Esophagus muscularis mucosa (tissue), 4 donors: ENCODE data around the gene MADD.

Experiments used
- EP300 ChIP-seq: sonication (generic); formaldehyde crosslinking; IDR thresholded peaks from one replicate; pipeline ENCODE4 v1.6.1; 2017; ENCODE audit warnings: antibody characterized with exemption
- POLR2A ChIP-seq: fragments of 450-650 bp; IDR thresholded peaks from one replicate; pipeline ENCODE4 v1.6.1; 2017; ENCODE audit warnings: antibody characterized with exemption, moderate library complexity, mild to moderate bottlenecking, low read depth
- TF ChIP-seq, protein P1 (sequence below), 3 experiments: fragments of 200-600 bp in 2 of 3; fragments of 450-650 bp in 1 of 3; sonication (generic) in 2 of 3; IDR thresholded peaks; one replicate each; pipeline ENCODE4 v1.5.1; 2017 to 2019; ENCODE audit warnings: antibody characterized with exemption in 3 of 3, mild to moderate bottlenecking in 2 of 3, moderate library complexity in 1 of 3

DNA sequence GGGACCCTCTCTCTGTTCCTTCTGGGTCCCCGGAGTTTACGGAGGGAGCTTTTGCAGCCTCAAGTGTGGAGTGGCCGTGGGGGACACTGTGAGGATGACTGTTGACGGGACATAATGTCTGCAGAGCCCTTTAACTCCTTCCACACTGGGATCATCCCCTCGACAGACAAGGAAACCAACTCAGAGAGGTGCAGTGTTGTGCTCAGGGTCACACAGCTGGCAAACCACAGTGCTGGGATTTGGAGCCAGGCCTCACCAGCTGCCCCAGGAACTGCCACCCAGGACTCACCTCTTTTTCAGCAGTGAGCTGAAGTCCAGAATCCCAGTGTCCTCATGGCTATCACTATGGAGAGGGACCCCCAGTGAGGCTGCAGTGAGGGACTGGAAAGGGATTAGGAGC is 77.2 kb downstream of the MADD start:
- TF ChIP-seq, protein P1, sequence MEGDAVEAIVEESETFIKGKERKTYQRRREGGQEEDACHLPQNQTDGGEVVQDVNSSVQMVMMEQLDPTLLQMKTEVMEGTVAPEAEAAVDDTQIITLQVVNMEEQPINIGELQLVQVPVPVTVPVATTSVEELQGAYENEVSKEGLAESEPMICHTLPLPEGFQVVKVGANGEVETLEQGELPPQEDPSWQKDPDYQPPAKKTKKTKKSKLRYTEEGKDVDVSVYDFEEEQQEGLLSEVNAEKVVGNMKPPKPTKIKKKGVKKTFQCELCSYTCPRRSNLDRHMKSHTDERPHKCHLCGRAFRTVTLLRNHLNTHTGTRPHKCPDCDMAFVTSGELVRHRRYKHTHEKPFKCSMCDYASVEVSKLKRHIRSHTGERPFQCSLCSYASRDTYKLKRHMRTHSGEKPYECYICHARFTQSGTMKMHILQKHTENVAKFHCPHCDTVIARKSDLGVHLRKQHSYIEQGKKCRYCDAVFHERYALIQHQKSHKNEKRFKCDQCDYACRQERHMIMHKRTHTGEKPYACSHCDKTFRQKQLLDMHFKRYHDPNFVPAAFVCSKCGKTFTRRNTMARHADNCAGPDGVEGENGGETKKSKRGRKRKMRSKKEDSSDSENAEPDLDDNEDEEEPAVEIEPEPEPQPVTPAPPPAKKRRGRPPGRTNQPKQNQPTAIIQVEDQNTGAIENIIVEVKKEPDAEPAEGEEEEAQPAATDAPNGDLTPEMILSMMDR (IDR thresholded peaks at IDR 0.05): no peak
- no peak for TF ChIP-seq POLR2A
- no peak for TF ChIP-seq EP300
